Endothelial cell of umbilical vein (primary cell): ENCODE results near the gene CDC26. TPM values are rescaled to one million over a fixed set of nuclear protein-coding genes. Genes with fewer than 3 reads are reported as not detected.
"Not testable (repeated sequence)": the region's sequence is repeated elsewhere in the genome, so short reads cannot be mapped to it uniquely, and the experiment has no call there.

Source experiments
- BruUV-seq: library from RNA; stranded (reverse); fragments of 400-500 nt; replicated peaks from 2 replicates; lab custom pipeline; 2021; lab: Mats Ljungman, UMichigan
- CTCF ChIA-PET: fragments of 300-600, 350-600 bp; sonication (Branson Sonifier 250); formaldehyde crosslinking; loops from one replicate; lab custom pipeline; 2021; ENCODE audit warnings: antibody characterized with exemption, inconsistent platforms; lab: Charles Lee
- POLR2A ChIA-PET: fragments of 300-600, 350-600 bp; sonication (Branson Sonifier 250); formaldehyde crosslinking; loops from one replicate; lab custom pipeline; 2021; ENCODE audit warnings: antibody characterized with exemption, inconsistent platforms; lab: Charles Lee
- DNase-seq: peaks from one replicate; pipeline ENCODE4 v3.0.0-alpha.2; 2011; ENCODE audit warnings: low read depth, low spot score
- FAIRE-seq: peaks from 2 replicates; lab custom pipeline; 2011; peaks lifted over from hg19 to GRCh38; lab: Jason Lieb, UNC
- H2AFZ ChIP-seq: 2 replicates; pipeline ENCODE4 v1.6.0; 2012; ENCODE audit warnings: low read depth, low read length, control low read depth, inconsistent platforms
- H3K27ac ChIP-seq: 2 replicates; pipeline ENCODE4 v1.5.1; 2011; ENCODE audit warnings: low read depth, mild to moderate bottlenecking, control low read depth, low read length, moderate library complexity; ENCODE audit not compliant: insufficient read depth
- H3K27me3 ChIP-seq, 2 experiments: 2 replicates each; pipeline versions ENCODE4 v1.6.0 to v1.6.1; 2011; ENCODE audit warnings: low read length in 2 of 2, mixed read lengths in 1 of 2; ENCODE audit not compliant: control insufficient read depth in 2 of 2, insufficient read depth in 2 of 2
- H3K36me3 ChIP-seq, 2 experiments: 2 replicates in 1 of 2; 3 replicates in 1 of 2; pipeline ENCODE4 v1.5.1; 2011; ENCODE audit warnings: low read length in 2 of 2, mild to moderate bottlenecking in 1 of 2, moderate library complexity in 1 of 2; ENCODE audit not compliant: control insufficient read depth in 2 of 2, insufficient read depth in 2 of 2; ENCODE audit errors: extremely low read depth in 1 of 2
- H3K4me1 ChIP-seq: 3 replicates; pipeline ENCODE4 v1.5.1; 2011; ENCODE audit warnings: mild to moderate bottlenecking, low read length; ENCODE audit not compliant: control insufficient read depth, insufficient read depth; ENCODE audit errors: extremely low read depth
- H3K4me2 ChIP-seq: 2 replicates; pipeline ENCODE4 v1.6.1; 2011; ENCODE audit warnings: low read length, control low read depth, mixed read lengths; ENCODE audit not compliant: insufficient read depth
- H3K4me3 ChIP-seq, 3 experiments: fragments of 200-600 bp in 1 of 3; sonication (generic), shearing (Covaris generic) in 1 of 3; replicated peaks in 1 of 3; 2 replicates each; pipeline ENCODE4 v1.5.1; 2011 to 2016; ENCODE audit warnings: control low read depth in 3 of 3, low read length in 3 of 3, mild to moderate bottlenecking in 2 of 3, inconsistent platforms in 1 of 3, low read depth in 1 of 3, moderate library complexity in 1 of 3; ENCODE audit not compliant: insufficient read depth in 1 of 3
- H3K79me2 ChIP-seq: 2 replicates; pipeline ENCODE4 v1.6.0; 2012; ENCODE audit warnings: low read length, inconsistent platforms; ENCODE audit not compliant: control insufficient read depth, insufficient read depth
- H3K9ac ChIP-seq: replicated peaks from 2 replicates; pipeline ENCODE3; 2011; ENCODE audit warnings: low read length, control low read depth; ENCODE audit not compliant: insufficient read depth; ENCODE audit errors: extremely low read depth
- H3K9me1 ChIP-seq: replicated peaks from 3 replicates; pipeline ENCODE4 v1.6.0; 2011; ENCODE audit warnings: mild to moderate bottlenecking, low read length; ENCODE audit not compliant: control insufficient read depth, insufficient read depth; ENCODE audit errors: extremely low read depth
- H3K9me3 ChIP-seq: replicated peaks from 2 replicates; pipeline ENCODE4 v1.5.1; 2012; ENCODE audit warnings: low read length, inconsistent platforms; ENCODE audit not compliant: control insufficient read depth, insufficient read depth
- H4K20me1 ChIP-seq: replicated peaks from 2 replicates; pipeline ENCODE3; 2011; ENCODE audit warnings: mild to moderate bottlenecking, low read length; ENCODE audit not compliant: control insufficient read depth, insufficient read depth; ENCODE audit errors: extremely low read depth
- CTCF ChIP-seq, 2 donors: IDR thresholded peaks; 1 replicate in 1 of 2; 2 replicates in 1 of 2; pipeline ENCODE4 v1.5.1; 2011; ENCODE audit warnings: low read length in 2 of 2, mild to moderate bottlenecking in 2 of 2, moderate library complexity in 2 of 2, control low read depth in 1 of 2, inconsistent platforms in 1 of 2, low read depth in 1 of 2; ENCODE audit not compliant: insufficient read depth in 1 of 2; ENCODE audit errors: extremely low read depth in 1 of 2
- MAX ChIP-seq: IDR thresholded peaks from 2 replicates; pipeline ENCODE4 v1.6.1; 2011; ENCODE audit not compliant: insufficient read depth, insufficient read length
- MYC ChIP-seq: IDR thresholded peaks from one replicate; pipeline ENCODE4 v1.6.1; 2011; ENCODE audit warnings: mild to moderate bottlenecking, low read depth, low read length
- POLR2AphosphoS5 ChIP-seq: IDR thresholded peaks from 2 replicates; pipeline ENCODE4 v1.6.1; 2012; ENCODE audit warnings: low read depth, mild to moderate bottlenecking, control low read depth, low read length, moderate library complexity; ENCODE audit not compliant: insufficient read depth
- dilution Hi-C: fragments of 300-500 bp; cut with MboI; formaldehyde crosslinking; loops from one replicate; pipeline ENCODE4 v1.15.0; 2019; ENCODE audit warnings: low sequenced_read_pairs; ENCODE audit not compliant: extremely low pct_ligation_motif_present
- intact Hi-C: fragments of 100-400 bp; cut with micrococcal nuclease; formaldehyde crosslinking; loops from one replicate; pipeline ENCODE4 v1.10.0; 2022
- polyA plus RNA-seq, 4 experiments: library from polyadenylated mRNA; depleted of rRNA in 3 of 4; stranded (reverse) in 3 of 4; unstranded in 1 of 4; fragments of >200 nt; gene quantifications; 2 replicates each; pipeline versions ENCODE4 v1.2.1 to v1.2.3, GENCODE V29; 2011 to 2012; ENCODE audit warnings: missing spikeins in 1 of 4
- total RNA-seq: library from RNA; stranded (reverse); gene quantifications from 2 replicates; pipeline ENCODE4 v1.2.3, GENCODE V29; 2021

The CDC26 gene
- total and polyA plus RNA-seq, 2 donors (not counting 3 experiments of a cell fraction or from before 2014, with no cell fraction given): 25.7 to 36.9 TPM

- dilution Hi-C loops (no loop called here), intact Hi-C loops (no loop called here)
- peaks cover 0 to 8% of the 10 kb centered on the region in 2 experiments for H3K27me3 ChIP-seq
- no peak for TF ChIP-seq MAX
- TF ChIP-seq CTCF (IDR thresholded peaks at IDR 0.05; ENCODE audit: extremely low read depth in 1 of 2, insufficient read depth in 1 of 2, low read depth in 1 of 2, low read length in 2 of 2): no peak
- TF ChIP-seq MYC: no peak
- TF ChIP-seq POLR2AphosphoS5: no peak
- no peak overlapping the region for H2AFZ ChIP-seq
- no peaks in the 10 kb centered on the region for H4K20me1 ChIP-seq
- no peak overlapping the region for H3K4me2 ChIP-seq
- H3K9me3 ChIP-seq: no peaks in the 10 kb centered on the region
- no peaks in the 10 kb centered on the region for H3K79me2 ChIP-seq
- CTCF ChIA-PET: interaction anchor here (1.2 to 3.2 kb wide), 2 partner anchors 21 to 52 kb away, joined by 3 to 9 read pairs; partner anchors contain the start of genes BSPRY, CDC26 and PRPF4
- FAIRE-seq: no peak
- peaks cover 3 to 8% of the 10 kb centered on the region in 2 experiments for H3K36me3 ChIP-seq
- H3K4me3 ChIP-seq: no peak overlapping the region
- H3K9ac ChIP-seq: no peak overlapping the region
- H3K4me1 ChIP-seq: peaks cover 3% of the 10 kb centered on the region
- H3K27ac ChIP-seq: no peak overlapping the region
- BruUV-seq: no TSS peak
- no peak for DNase-seq
- POLR2A ChIA-PET: no interaction called here
- no peaks in the 10 kb centered on the region for H3K9me1 ChIP-seq
These were observed 21.6 kb upstream of the CDC26 start for GRCh38 chr9:113296796-113297558.

GRCh38 chr9:113296247-113296646 is 20.9 kb upstream of the CDC26 start:
- H3K4me2 ChIP-seq, DNase-seq, H3K27ac ChIP-seq, H4K20me1 ChIP-seq, H3K9me3 ChIP-seq, intact Hi-C loops, POLR2A ChIA-PET, H3K4me3 ChIP-seq, H3K79me2 ChIP-seq, H3K27me3 ChIP-seq, H3K4me1 ChIP-seq, dilution Hi-C loops, H3K9ac ChIP-seq, H2AFZ ChIP-seq, FAIRE-seq, BruUV-seq, H3K9me1 ChIP-seq: not testable (repeated sequence)
- peaks cover 8 to 12% of the 10 kb centered on the region in 2 experiments for H3K36me3 ChIP-seq
- CTCF ChIA-PET: interaction anchor here (1.2 to 3.2 kb wide), 2 partner anchors 21 to 52 kb away, joined by 3 to 9 read pairs; partner anchors contain the start of genes BSPRY, CDC26 and PRPF4
